GM10248 (cell line): Measurements from ENCODE around the gene PTPRU.

ENCODE experiments used
- CTCF ChIA-PET: fragments of 300-600 bp; sonication (Branson Sonifier 250); formaldehyde crosslinking; extraction: SDS; loops from one replicate; lab custom pipeline; 2021; ENCODE audit warnings: antibody characterized with exemption; lab: Yijun Ruan, JAX
- POLR2A ChIA-PET: fragments of 350-650 bp; sonication (Branson Sonifier 250); formaldehyde crosslinking; extraction: SDS; loops from one replicate; lab custom pipeline; 2020; ENCODE audit warnings: antibody characterized with exemption; lab: Yijun Ruan, JAX
- DNase-seq: peaks from one replicate; pipeline ENCODE4 v3.0.0; 2012; ENCODE audit errors: extremely low spot score
- TF ChIP-seq, protein P1 (sequence below): IDR thresholded peaks from 2 replicates; pipeline ENCODE4 v1.5.1; 2012; ENCODE audit warnings: mild to moderate bottlenecking, low read depth; ENCODE audit errors: extremely low read depth, missing control alignments, control extremely low read depth

Gene PTPRU

GRCh38 chr1:29240986-29241385, 4.7 kb downstream of the PTPRU start:
- ChIA-PET POLR2A (no interaction called here), CTCF (interaction anchor here (1.1 kb wide), 1 partner anchor 91 kb away, joined by 3 read pairs; no protein-coding TSS in a partner anchor)
- TF ChIP-seq, protein P1, sequence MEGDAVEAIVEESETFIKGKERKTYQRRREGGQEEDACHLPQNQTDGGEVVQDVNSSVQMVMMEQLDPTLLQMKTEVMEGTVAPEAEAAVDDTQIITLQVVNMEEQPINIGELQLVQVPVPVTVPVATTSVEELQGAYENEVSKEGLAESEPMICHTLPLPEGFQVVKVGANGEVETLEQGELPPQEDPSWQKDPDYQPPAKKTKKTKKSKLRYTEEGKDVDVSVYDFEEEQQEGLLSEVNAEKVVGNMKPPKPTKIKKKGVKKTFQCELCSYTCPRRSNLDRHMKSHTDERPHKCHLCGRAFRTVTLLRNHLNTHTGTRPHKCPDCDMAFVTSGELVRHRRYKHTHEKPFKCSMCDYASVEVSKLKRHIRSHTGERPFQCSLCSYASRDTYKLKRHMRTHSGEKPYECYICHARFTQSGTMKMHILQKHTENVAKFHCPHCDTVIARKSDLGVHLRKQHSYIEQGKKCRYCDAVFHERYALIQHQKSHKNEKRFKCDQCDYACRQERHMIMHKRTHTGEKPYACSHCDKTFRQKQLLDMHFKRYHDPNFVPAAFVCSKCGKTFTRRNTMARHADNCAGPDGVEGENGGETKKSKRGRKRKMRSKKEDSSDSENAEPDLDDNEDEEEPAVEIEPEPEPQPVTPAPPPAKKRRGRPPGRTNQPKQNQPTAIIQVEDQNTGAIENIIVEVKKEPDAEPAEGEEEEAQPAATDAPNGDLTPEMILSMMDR = no peak

GRCh38 chr1:29243023-29243870, 6.9 kb downstream of the PTPRU start:
- CTCF ChIA-PET = no interaction called here
- POLR2A ChIA-PET = no interaction called here

More at GRCh38 chr1:29240986-29241385, 4.7 kb downstream of the PTPRU start:
- DNase-seq = no peak

GRCh38 chr1:29243871-29244200, 7.5 kb downstream of the PTPRU start:
- CTCF ChIA-PET = interaction anchor here (1.1 kb wide), 1 partner anchor 10 kb away, joined by 3 read pairs; no protein-coding TSS in a partner anchor
- no peak for DNase-seq
- TF ChIP-seq, protein P1 = no peak
- POLR2A ChIA-PET = no interaction called here

More at GRCh38 chr1:29243023-29243870, 6.9 kb downstream of the PTPRU start:
- DNase-seq = no peak
- TF ChIP-seq, protein P1 = no peak

GRCh38 chr1:29245261-29245660, 8.9 kb downstream of the PTPRU start:
- TF ChIP-seq, protein P1 = no peak
- POLR2A ChIA-PET = no interaction called here
- CTCF ChIA-PET = interaction anchor here (1.0 kb wide), 1 partner anchor 14 kb away, joined by 3 read pairs; no protein-coding TSS in a partner anchor
- DNase-seq = no peak

DNA sequence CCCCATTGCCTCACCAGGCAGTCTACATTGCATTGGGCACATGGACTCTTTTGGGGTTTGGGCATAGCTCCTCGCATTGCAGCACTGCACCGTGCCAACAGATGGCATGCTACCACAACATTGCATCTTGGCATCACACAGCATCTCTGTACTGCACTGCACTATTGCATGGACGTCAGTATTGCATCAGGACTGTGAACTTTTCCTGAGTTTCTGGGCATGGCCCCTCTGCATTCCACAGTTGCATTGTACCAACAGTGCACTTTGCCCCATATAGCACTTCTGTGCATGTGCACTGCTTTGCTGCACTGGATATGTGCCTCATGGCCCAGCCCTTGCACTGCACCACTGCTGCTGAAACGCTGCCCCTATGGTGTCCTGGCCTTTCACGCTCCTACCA, 9.6 kb downstream of the PTPRU start:
- TF ChIP-seq, protein P1 = peak; percentile 21
- CTCF ChIA-PET = interaction anchor here (1.0 kb wide), 1 partner anchor 14 kb away, joined by 3 read pairs; no protein-coding TSS in a partner anchor
- no peak for DNase-seq
- POLR2A ChIA-PET = no interaction called here

- POLR2A ChIA-PET = no interaction called here
- CTCF ChIA-PET = interaction anchor here (1.8 kb wide), 1 partner anchor 11 kb away, joined by 5 read pairs; the partner anchor contains the start of gene PTPRU
- no peak for DNase-seq
- TF ChIP-seq, protein P1 = no peak
Observed at GRCh38 chr1:29247044-29247443, 10.7 kb downstream of the PTPRU start.
